ENCODE results near the gene DEPDC5. TPM values are rescaled to one million over a fixed set of nuclear protein-coding genes. Genes with fewer than 3 reads are reported as not detected.

Gene DEPDC5
- total RNA-seq, 4 donors from 2014 or later, result 25.9 to 86.4 (median 45.6) TPM

- WGBS, 2 donors (ENCODE audit: low coverage in 1 of 2), result 53 to 88% methylated on average over 3 to 6 of the region's 6 CpGs
- H3K4me1 ChIP-seq, result no peaks in the 10 kb centered on the region
- no peak for TF ChIP-seq POLR2A (IDR thresholded peaks at IDR 0.05)
- no peak for TF ChIP-seq POLR2AphosphoS5 (IDR thresholded peaks at IDR 0.05)
- no peak for TF ChIP-seq CTCF (IDR thresholded peaks at IDR 0.05)
- no peak for TF ChIP-seq EP300 (IDR thresholded peaks at IDR 0.05; ENCODE audit: low read depth)
- H3K9me3 ChIP-seq, result no peaks in the 10 kb centered on the region
- in situ Hi-C loops (cut with MboI; ENCODE audit: low pct_ligation_motif_present in 1 of 4, low pct_unique_long_range_greater_than_20kb in 1 of 4, low sequenced_read_pairs in 3 of 4), result no loop called here
- no peak for DNase-seq
- no peaks in the 10 kb centered on the region for H3K27me3 ChIP-seq
- no peak overlapping the region for H3K4me3 ChIP-seq
- H3K36me3 ChIP-seq, result peaks cover 0 to 5% (median 2%) of the 10 kb centered on the region in 4 donors
- H3K27ac ChIP-seq, result peak overlapping the region in 1 of 4 donors; percentile 1
- intact Hi-C loops (cut with DNase I; ENCODE audit: low total_unique reads), result no loop called here
Measured at GRCh38 chr22:31881200-31881599, 127.4 kb downstream of the DEPDC5 start.

GRCh38 chr22:31881865-31882264 lies 128.0 kb downstream of the DEPDC5 start:
- Histone ChIP-seq H3K27ac (no peak overlapping the region), H3K27me3 (no peaks in the 10 kb centered on the region), H3K4me3 (no peak overlapping the region), H3K9me3 (no peaks in the 10 kb centered on the region), H3K4me1 (no peaks in the 10 kb centered on the region), H3K36me3 (peaks cover 0 to 5% (median 2%) of the 10 kb centered on the region in 4 donors)
- 81 to 82% methylated on average over 2 to 3 of the region's 3 CpGs for WGBS, 2 donors (ENCODE audit: low coverage in 1 of 2)
- TF ChIP-seq EP300 (IDR thresholded peaks at IDR 0.05; ENCODE audit: low read depth) (no peak), CTCF (IDR thresholded peaks at IDR 0.05) (no peak), POLR2AphosphoS5 (IDR thresholded peaks at IDR 0.05) (no peak), POLR2A (IDR thresholded peaks at IDR 0.05) (no peak)
- in situ Hi-C loops (cut with MboI; ENCODE audit: low pct_ligation_motif_present in 1 of 4, low pct_unique_long_range_greater_than_20kb in 1 of 4, low sequenced_read_pairs in 3 of 4), result no loop called here
- intact Hi-C loops (cut with DNase I; ENCODE audit: low total_unique reads), result no loop called here
- DNase-seq, result no peak

- intact Hi-C loops (cut with DNase I; ENCODE audit: low total_unique reads) (no loop called here), in situ Hi-C loops (cut with MboI; ENCODE audit: low pct_ligation_motif_present in 1 of 4, low pct_unique_long_range_greater_than_20kb in 1 of 4, low sequenced_read_pairs in 3 of 4) (no loop called here)
- Histone ChIP-seq H3K36me3 (peaks cover 0 to 5% (median 2%) of the 10 kb centered on the region in 4 donors), H3K27me3 (no peaks in the 10 kb centered on the region), H3K27ac (no peak overlapping the region), H3K9me3 (no peaks in the 10 kb centered on the region), H3K4me3 (no peak overlapping the region), H3K4me1 (no peaks in the 10 kb centered on the region)
- WGBS, 2 donors (ENCODE audit: low coverage in 1 of 2), result 84% methylated on average over 3 of the region's 3 CpGs; no CpG with 5 or more reads in 1 of the 2 donors
- TF ChIP-seq CTCF (IDR thresholded peaks at IDR 0.05) (no peak), EP300 (IDR thresholded peaks at IDR 0.05; ENCODE audit: low read depth) (no peak), POLR2A (IDR thresholded peaks at IDR 0.05) (no peak)
- no peak for DNase-seq
Measured at GRCh38 chr22:31882971-31883370, 129.2 kb downstream of the DEPDC5 start.

GRCh38 chr22:31883989-31884388 lies 130.2 kb downstream of the DEPDC5 start:
- in situ Hi-C loops (cut with MboI; ENCODE audit: low pct_ligation_motif_present in 1 of 4, low pct_unique_long_range_greater_than_20kb in 1 of 4, low sequenced_read_pairs in 3 of 4) (no loop called here), intact Hi-C loops (cut with DNase I; ENCODE audit: low total_unique reads) (no loop called here)
- Histone ChIP-seq H3K27me3 (no peaks in the 10 kb centered on the region), H3K4me3 (no peak overlapping the region), H3K27ac (no peak overlapping the region), H3K36me3 (peaks cover 0 to 5% (median 2%) of the 10 kb centered on the region in 4 donors), H3K4me1 (no peaks in the 10 kb centered on the region), H3K9me3 (no peaks in the 10 kb centered on the region)
- no peak for DNase-seq
- WGBS, 2 donors (ENCODE audit: low coverage in 1 of 2), result 92% methylated on average over 4 to 6 of the region's 6 CpGs
- TF ChIP-seq EP300 (IDR thresholded peaks at IDR 0.05; ENCODE audit: low read depth), result no peak
- no peak for TF ChIP-seq POLR2AphosphoS5 (IDR thresholded peaks at IDR 0.05)
- no peak for TF ChIP-seq POLR2A (IDR thresholded peaks at IDR 0.05)
- no peak for TF ChIP-seq CTCF (IDR thresholded peaks at IDR 0.05)

All from transverse colon (tissue), 4 donors.